Activated T-cell treated with anti-CD3 and anti-CD28 coated beads for 48 hours (primary cell): ENCODE results near the gene TERT.

Source experiments
- DNase-seq: peaks from one replicate; pipeline ENCODE4 v3.0.0-alpha.2; 2020; ENCODE audit warnings: low read depth

Gene TERT

DNA sequence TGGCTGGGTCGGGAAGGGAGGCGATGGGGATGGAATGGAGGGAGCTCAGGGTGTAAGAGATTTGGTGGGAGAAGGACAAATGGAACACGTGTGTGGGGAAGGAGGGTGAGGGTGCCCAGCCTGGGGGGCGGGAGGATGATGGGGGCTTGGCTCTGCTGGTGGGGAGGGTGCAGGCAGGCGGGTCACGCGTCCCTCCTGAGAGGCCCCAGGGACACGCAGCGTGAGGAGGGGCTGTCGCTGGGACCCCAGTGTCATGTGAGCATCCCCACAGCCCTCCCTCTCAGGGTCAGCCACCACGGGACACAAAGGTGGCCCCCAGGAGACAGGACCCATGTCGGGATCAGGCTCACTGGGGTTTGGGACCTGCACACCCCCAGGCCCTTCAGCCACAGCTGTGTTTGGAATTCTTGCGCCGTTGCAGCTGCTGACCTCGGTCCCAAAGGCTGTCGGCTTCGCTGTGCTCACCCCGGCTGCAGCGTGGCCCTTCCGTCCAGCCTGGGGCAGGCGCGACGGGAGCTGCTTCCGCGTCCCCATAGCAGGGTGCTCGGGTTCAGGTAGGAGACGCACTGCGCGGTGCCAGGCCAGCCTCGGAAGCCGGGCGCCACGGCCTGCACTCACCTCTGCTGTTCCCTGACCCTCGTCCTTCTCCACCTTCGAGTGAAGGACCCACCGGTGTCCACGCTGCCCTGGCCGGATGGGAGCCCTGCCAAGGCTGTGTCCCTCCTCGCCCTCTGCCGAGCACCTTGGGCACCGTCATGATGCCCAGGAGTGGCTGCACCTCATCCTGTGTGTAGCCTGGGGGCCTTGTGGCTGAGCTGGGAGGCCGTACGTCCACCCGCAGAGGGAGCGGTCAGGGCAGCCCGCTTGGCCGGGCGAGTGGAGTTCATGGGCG is 88.1 kb downstream of the TERT start:
- DNase-seq: no peak

DNA sequence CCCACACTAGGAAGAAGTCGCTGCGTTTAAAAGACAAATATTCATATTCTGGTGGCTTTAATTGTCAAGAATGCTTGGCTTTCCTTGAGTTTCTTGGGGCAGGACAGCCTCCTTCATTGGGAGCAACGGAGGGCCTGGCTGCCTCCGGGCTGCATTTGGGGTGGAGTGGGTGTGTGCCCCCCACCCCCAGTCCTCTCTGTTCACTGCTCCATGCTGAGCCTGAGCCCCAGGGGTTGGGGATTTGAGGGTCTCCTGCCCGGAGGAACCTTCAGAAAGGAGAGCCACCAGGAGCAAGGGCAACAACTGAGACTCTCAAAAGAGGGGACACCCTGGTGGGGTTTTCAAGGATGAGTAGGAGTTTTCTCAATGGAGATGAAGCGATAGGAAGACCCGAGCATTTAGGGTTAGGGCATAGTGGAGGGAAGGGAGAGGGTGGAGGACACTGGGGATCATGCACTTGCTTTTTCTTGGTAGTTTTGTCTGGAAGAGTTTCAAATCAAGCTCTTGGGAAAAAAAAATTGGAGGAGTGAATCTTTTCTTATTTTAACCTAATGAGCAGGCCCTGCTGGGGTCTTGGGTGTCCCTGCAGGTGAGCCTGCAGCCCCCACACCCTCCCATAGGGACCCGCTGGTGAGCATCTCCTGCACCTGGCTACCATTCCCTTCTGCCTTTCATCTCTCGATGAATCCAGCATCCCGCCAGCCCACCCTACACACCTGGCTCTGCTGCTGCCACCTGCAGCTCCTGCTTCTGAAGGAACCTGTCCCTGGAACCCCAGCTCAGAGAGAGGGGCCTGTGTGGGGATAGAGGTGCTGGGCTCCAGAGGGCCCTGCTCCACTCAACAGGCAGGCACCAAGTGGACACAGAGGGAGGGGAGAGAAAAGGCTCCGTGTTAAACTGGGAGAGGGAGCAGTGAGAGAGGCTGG is 89.3 kb downstream of the TERT start:
- DNase-seq: no peak

DNA sequence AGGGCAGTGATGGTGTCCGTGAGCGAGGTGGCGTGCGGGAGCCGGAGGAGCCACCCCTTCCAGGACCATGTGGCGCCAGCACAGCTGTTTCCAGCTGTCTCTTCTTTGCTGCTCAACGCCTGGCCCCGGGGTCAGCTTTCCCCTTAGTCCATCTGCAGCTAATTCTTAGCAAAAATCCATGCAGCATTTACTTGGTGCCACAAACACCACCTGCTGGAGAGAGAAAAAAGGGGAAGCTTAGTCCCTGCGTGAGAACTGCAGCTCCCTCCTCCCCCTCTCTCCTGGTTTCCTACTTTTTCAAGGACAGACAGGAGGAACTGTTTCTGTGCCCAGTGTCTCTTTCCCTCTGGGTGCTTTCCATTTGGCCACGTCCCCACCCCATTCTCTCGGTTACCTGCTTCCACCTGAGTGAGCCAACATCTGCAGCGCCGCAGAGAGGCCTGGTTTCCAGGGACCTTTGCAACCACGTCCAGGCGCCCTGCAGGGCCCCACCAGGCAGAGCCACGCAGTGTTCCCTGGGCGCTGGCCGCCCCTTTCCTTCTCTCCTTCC is 90.1 kb downstream of the TERT start:
- DNase-seq: no peak

DNA sequence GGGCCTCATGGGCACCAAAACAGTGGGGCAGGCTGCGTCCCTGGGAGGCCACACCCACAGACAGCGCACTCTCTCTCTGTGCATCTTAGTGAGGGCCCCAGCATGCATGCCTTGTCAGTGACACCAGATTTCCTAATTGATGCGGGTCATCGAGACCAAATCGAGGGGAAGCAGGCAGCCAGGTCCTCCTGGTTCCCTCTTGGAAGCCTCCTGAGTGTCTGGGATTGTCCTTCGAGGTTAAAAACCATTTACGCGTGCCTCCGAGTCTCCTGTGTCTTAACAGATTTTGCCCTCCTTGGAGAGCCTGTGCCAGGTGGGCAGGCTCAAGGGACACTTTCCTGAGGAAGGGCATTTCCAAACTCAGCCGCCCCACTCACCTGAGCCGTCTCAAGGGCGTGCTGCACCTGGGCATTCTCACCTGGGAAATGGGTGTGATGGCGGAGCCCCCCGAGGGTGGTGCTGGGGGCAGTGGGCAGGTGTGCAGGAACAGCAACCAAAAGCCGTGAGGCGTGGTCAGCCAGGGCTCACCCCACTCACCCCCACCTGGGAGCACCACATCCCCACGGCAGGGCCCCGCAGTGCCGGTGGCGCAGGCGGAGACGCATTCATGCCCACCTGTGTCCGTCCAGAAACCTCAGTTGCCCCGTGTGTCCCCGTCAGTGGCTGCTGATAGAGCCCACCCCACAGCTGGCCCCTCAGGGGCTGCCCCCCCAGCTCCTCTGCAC is 90.7 kb downstream of the TERT start:
- no peak for DNase-seq

DNA sequence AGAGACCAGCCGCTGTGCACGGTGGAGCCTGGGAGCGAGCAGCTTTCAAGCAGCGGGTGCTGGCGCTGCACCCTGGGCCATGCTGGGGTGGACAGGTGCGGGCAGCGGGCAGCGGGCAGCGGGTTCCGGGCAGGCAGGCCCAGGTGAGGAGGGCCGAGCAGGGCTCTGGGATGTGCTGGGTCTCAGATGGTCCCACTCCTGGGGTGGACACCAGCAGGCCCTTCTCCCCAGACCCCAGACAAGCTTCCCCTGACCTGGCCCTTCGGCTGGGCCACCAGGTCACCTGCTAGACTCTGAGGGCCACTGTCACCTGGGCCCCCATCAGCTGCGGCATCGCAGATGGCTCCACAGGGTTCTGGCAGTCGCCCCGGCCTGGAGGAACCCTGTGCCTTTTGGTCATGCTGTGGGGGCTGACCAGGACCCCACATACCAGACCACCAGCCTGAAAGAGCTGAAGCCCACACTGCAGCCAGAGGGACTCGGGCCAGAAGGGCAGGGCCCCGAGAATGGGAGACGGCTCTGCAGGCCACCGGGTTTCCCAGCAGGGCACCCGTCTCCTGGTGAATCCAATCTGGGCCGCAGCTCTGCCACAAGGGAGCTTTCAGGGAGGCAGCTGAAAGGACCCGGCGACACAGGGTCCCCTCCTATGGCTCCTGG is 91.4 kb downstream of the TERT start:
- DNase-seq: no peak
